Sigmoid colon (tissue), 4 donors: ENCODE results near the gene TNS1.

ENCODE experiments used
- CTCF ChIP-seq, 4 experiments: fragments of 450-650 bp in 3 of 4; fragments of 200-600 bp in 1 of 4; IDR thresholded peaks; one replicate each; pipeline ENCODE4 v1.5.1; 2016 to 2019; ENCODE audit warnings: antibody characterized with exemption in 4 of 4, mild to moderate bottlenecking in 3 of 4, moderate library complexity in 2 of 4
- EP300 ChIP-seq, 4 donors: sonication (generic); formaldehyde crosslinking; IDR thresholded peaks; one replicate each; pipeline ENCODE4 v1.6.1; 2017; ENCODE audit warnings: antibody characterized with exemption in 4 of 4
- POLR2A ChIP-seq, 2 donors: fragments of 450-650 bp; IDR thresholded peaks; one replicate each; pipeline ENCODE4 v1.6.1; 2016; ENCODE audit warnings: antibody characterized with exemption in 2 of 2, mild to moderate bottlenecking in 2 of 2, moderate library complexity in 2 of 2
- POLR2AphosphoS5 ChIP-seq, 4 donors: sonication (generic); formaldehyde crosslinking; IDR thresholded peaks; one replicate each; pipeline ENCODE4 v1.6.1; 2017; ENCODE audit warnings: antibody characterized with exemption in 4 of 4

- TF ChIP-seq EP300 (IDR thresholded peaks at IDR 0.05) (no peak), CTCF (IDR thresholded peaks at IDR 0.05) (no peak), POLR2A (IDR thresholded peaks at IDR 0.05) (no peak), POLR2AphosphoS5 (IDR thresholded peaks at IDR 0.05) (peak in 3 of 4 donors; percentile 19 to 65 (median 38))
Measured at GRCh38 chr2:217905395-217905794, 97.4 kb downstream of the TNS1 start.
